ENCODE measurements around the gene VWA5B1.

DNA sequence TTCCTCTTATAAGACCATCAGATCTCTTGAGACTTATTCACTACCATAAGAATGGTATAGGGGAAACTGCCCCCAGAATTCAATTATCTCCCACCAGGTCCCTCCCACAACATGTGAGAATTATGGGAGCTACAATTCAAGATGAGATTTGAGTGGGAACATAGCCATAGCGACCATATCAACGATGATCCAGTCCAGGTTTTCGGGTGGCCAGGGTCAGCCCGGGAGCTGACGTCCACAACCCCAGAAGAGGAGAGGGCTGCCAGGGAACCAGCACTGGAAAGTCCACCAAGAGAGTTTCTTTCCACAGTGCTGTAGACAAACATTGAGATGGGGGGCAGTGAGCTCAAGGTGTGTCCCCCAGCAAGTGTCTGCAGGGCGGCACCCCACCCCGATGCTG is 88.4 kb downstream of the VWA5B1 start:
- TF ChIP-seq POLR2A (IDR thresholded peaks at IDR 0.05; ENCODE audit: low read depth, low read length) (no peak), POLR2AphosphoS5 (IDR thresholded peaks at IDR 0.05; ENCODE audit: insufficient read depth, low read depth, low read length) (no peak), EZH2 (IDR thresholded peaks at IDR 0.05; ENCODE audit: borderline replicate concordance, low read depth, low read length, severe bottlenecking) (no peak), MYC (IDR thresholded peaks at IDR 0.05; ENCODE audit: low read depth, low read length) (no peak)
- TF ChIP-seq, protein P1, sequence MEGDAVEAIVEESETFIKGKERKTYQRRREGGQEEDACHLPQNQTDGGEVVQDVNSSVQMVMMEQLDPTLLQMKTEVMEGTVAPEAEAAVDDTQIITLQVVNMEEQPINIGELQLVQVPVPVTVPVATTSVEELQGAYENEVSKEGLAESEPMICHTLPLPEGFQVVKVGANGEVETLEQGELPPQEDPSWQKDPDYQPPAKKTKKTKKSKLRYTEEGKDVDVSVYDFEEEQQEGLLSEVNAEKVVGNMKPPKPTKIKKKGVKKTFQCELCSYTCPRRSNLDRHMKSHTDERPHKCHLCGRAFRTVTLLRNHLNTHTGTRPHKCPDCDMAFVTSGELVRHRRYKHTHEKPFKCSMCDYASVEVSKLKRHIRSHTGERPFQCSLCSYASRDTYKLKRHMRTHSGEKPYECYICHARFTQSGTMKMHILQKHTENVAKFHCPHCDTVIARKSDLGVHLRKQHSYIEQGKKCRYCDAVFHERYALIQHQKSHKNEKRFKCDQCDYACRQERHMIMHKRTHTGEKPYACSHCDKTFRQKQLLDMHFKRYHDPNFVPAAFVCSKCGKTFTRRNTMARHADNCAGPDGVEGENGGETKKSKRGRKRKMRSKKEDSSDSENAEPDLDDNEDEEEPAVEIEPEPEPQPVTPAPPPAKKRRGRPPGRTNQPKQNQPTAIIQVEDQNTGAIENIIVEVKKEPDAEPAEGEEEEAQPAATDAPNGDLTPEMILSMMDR (IDR thresholded peaks at IDR 0.05; ENCODE audit: extremely low read depth in 1 of 2, insufficient read depth in 1 of 2, low read depth in 1 of 2, low read length in 2 of 2) = no peak
- TF ChIP-seq, protein P2, sequence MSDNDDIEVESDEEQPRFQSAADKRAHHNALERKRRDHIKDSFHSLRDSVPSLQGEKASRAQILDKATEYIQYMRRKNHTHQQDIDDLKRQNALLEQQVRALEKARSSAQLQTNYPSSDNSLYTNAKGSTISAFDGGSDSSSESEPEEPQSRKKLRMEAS (IDR thresholded peaks at IDR 0.05; ENCODE audit: insufficient read depth, insufficient read length) = no peak
